ENCODE measurements around the gene TERT.

DNA sequence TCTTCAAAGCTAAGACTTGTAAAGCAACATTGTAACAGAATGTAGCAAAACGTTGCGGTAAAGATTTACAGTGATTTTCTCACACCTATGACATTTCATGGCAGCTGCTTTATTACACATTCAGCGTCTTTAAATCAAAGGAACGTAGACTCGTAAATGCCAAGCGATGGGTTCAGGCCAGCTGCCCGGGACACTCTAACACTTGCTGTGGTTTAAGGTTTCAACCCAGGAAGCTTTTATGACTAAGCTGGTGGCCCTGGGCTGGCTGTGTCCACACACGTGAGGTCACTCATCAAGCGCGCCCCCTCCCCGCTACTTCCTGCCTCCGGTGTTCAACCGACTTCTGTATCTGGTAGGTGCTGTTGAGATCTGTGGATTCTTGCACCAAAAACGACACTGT, 67.2 kb downstream of the TERT start:
- TF ChIP-seq POLR2A (IDR thresholded peaks at IDR 0.05) = no peak
- no peak for TF ChIP-seq EP300 (IDR thresholded peaks at IDR 0.05)
- TF ChIP-seq, protein P1, sequence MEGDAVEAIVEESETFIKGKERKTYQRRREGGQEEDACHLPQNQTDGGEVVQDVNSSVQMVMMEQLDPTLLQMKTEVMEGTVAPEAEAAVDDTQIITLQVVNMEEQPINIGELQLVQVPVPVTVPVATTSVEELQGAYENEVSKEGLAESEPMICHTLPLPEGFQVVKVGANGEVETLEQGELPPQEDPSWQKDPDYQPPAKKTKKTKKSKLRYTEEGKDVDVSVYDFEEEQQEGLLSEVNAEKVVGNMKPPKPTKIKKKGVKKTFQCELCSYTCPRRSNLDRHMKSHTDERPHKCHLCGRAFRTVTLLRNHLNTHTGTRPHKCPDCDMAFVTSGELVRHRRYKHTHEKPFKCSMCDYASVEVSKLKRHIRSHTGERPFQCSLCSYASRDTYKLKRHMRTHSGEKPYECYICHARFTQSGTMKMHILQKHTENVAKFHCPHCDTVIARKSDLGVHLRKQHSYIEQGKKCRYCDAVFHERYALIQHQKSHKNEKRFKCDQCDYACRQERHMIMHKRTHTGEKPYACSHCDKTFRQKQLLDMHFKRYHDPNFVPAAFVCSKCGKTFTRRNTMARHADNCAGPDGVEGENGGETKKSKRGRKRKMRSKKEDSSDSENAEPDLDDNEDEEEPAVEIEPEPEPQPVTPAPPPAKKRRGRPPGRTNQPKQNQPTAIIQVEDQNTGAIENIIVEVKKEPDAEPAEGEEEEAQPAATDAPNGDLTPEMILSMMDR (IDR thresholded peaks at IDR 0.05) = no peak

Data from sigmoid colon (tissue), 4 donors.